DOHH2 (cell line): ENCODE data around the gene IGSF6.

Source experiments
- CTCF ChIP-seq: fragments of 200-600 bp; sonication (generic); IDR thresholded peaks from one replicate; pipeline ENCODE4 v1.5.1; 2014; ENCODE audit warnings: antibody characterized with exemption, mild to moderate bottlenecking, low read depth, low read length; ENCODE audit not compliant: poor library complexity, severe bottlenecking
- EZH2phosphoT487 ChIP-seq: fragments of 200-600 bp; sonication (generic); IDR thresholded peaks from 2 replicates; pipeline ENCODE4 v1.6.1; 2017; ENCODE audit warnings: borderline replicate concordance, mild to moderate bottlenecking, antibody characterized with exemption, low read length, moderate library complexity, mixed read lengths

DNA sequence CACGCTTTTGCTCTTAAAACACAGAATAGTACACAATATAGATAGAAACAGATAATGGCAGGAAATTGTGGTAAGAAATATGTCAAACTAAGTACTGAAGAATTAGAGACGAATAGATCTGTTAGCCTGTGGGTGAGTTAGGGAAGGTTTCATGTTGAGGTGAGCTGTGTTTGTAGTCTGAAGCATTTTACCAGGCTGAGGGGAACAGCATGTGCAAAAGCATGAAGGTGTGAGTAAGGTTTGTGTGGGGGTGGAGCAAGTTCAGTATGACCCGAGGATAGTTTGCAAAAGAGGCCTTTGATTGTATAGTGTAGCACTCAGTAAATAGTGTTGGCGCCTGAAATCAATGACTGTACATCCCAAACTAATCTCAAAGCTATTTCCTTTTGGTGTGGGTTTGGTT is 13.8 kb downstream of the IGSF6 start:
- TF ChIP-seq CTCF (no peak), EZH2phosphoT487 (no peak)
